PC-9 (cell line): ENCODE measurements around the gene CMIP.

Source experiments
- CTCF ChIP-seq: fragments of 200-600 bp; sonication (generic); conservative IDR thresholded peaks from 2 replicates; pipeline ENCODE4 v1.6.1; 2017; ENCODE audit warnings: mixed run types, antibody characterized with exemption, mild to moderate bottlenecking, moderate library complexity
- EZH2 ChIP-seq: fragments of 200-600 bp; sonication (generic); IDR thresholded peaks from 2 replicates; pipeline ENCODE4 v1.8.0; 2017; ENCODE audit warnings: antibody characterized with exemption, low read depth

- TF ChIP-seq CTCF (no peak), EZH2 (no peak)
Observed at GRCh38 chr16:81453091-81453728, 8.6 kb downstream of the CMIP start.
